Right atrium auricular region (tissue), 2 donors: ENCODE results near the gene NOTCH4. TPM values are rescaled to one million over a fixed set of nuclear protein-coding genes. Genes with fewer than 3 reads are reported as not detected.
A peak's percentile ranks its signal among the peaks of the same experiment; 100 is the strongest.

Source experiments
- DNase-seq: peaks from one replicate; pipeline ENCODE4 v3.0.0-alpha.2; 2019; ENCODE audit warnings: low spot score
- H3K27ac ChIP-seq, 2 donors: fragments of 200-600 bp; sonication (generic); 1 replicate in 1 of 2; 2 replicates in 1 of 2; pipeline ENCODE4 v1.5.1; 2016 to 2019
- H3K27me3 ChIP-seq, 2 donors: fragments of 200-600 bp; sonication (generic); one replicate each; pipeline versions ENCODE4 v1.5.1 to v1.6.0; 2017 to 2019
- H3K36me3 ChIP-seq: fragments of 200-600 bp; sonication (generic); one replicate; pipeline ENCODE4 v1.5.1; 2016
- H3K4me1 ChIP-seq, 2 donors: fragments of 200-600 bp; sonication (generic); one replicate each; pipeline versions ENCODE4 v1.5.1 to v1.6.0; 2017 to 2019
- H3K4me3 ChIP-seq, 2 donors: fragments of 200-600 bp; sonication (generic); 1 replicate in 1 of 2; 2 replicates in 1 of 2; pipeline ENCODE4 v1.5.1; 2017 to 2019; ENCODE audit warnings: mild to moderate bottlenecking in 1 of 2, moderate library complexity in 1 of 2
- H3K9me3 ChIP-seq, 2 donors: fragments of 200-600 bp; sonication (generic); one replicate each; pipeline ENCODE4 v1.5.1; 2019
- CTCF ChIP-seq, 2 donors: fragments of 200-600 bp; sonication (generic); IDR thresholded peaks; one replicate each; pipeline ENCODE4 v1.5.1; 2019; ENCODE audit warnings: antibody characterized with exemption in 2 of 2
- total RNA-seq, 2 donors: library from RNA; depleted of rRNA; stranded (reverse); fragments of >200 nt; gene quantifications; one replicate each; pipeline ENCODE4 v1.1.0, GENCODE V29; 2016

The NOTCH4 gene
- total RNA-seq, 2 donors from 2014 or later = 16.2 to 22.5 TPM

- Histone ChIP-seq H3K4me3 (peak overlapping the region; percentile 88 to 95), H3K36me3 (peaks cover 8% of the 10 kb centered on the region), H3K4me1 (peaks cover 0 to 45% of the 10 kb centered on the region in 2 donors), H3K9me3 (no peaks in the 10 kb centered on the region), H3K27ac (peak overlapping the region; percentile 92 to 94), H3K27me3 (no peaks in the 10 kb centered on the region)
- TF ChIP-seq CTCF (IDR thresholded peaks at IDR 0.05) = no peak
- DNase-seq = no peak
Measured at GRCh38 chr6:32175322-32175710, 48.6 kb downstream of the NOTCH4 start.

- no peak for TF ChIP-seq CTCF (IDR thresholded peaks at IDR 0.05)
- Histone ChIP-seq H3K4me1 (peaks cover 0 to 36% of the 10 kb centered on the region in 2 donors), H3K4me3 (no peak overlapping the region), H3K9me3 (no peaks in the 10 kb centered on the region), H3K36me3 (peaks cover 11% of the 10 kb centered on the region), H3K27me3 (no peaks in the 10 kb centered on the region), H3K27ac (no peak overlapping the region)
- no peak for DNase-seq
Measured at GRCh38 chr6:32174416-32174815, 49.5 kb downstream of the NOTCH4 start.

GRCh38 chr6:32173051-32173727 is 50.7 kb downstream of the NOTCH4 start:
- DNase-seq = no peak
- no peaks in the 10 kb centered on the region for H3K9me3 ChIP-seq
- H3K27me3 ChIP-seq = no peaks in the 10 kb centered on the region
- H3K4me1 ChIP-seq = peaks cover 0 to 27% of the 10 kb centered on the region in 2 donors
- no peak for TF ChIP-seq CTCF (IDR thresholded peaks at IDR 0.05)
- H3K27ac ChIP-seq = no peak overlapping the region
- H3K36me3 ChIP-seq = peaks cover 22% of the 10 kb centered on the region
- H3K4me3 ChIP-seq = no peak overlapping the region

- no peak for TF ChIP-seq CTCF (IDR thresholded peaks at IDR 0.05)
- DNase-seq = no peak
- Histone ChIP-seq H3K4me3 (no peak overlapping the region), H3K27me3 (no peaks in the 10 kb centered on the region), H3K9me3 (no peaks in the 10 kb centered on the region), H3K4me1 (peaks cover 0 to 15% of the 10 kb centered on the region in 2 donors), H3K27ac (no peak overlapping the region), H3K36me3 (peaks cover 39% of the 10 kb centered on the region)
Measured at GRCh38 chr6:32171234-32171633, 52.6 kb downstream of the NOTCH4 start.

- Histone ChIP-seq H3K27me3 (no peaks in the 10 kb centered on the region), H3K9me3 (no peaks in the 10 kb centered on the region), H3K36me3 (peaks cover 49% of the 10 kb centered on the region), H3K27ac (no peak overlapping the region), H3K4me1 (peaks cover 0 to 11% of the 10 kb centered on the region in 2 donors), H3K4me3 (no peak overlapping the region)
- DNase-seq = no peak
- no peak for TF ChIP-seq CTCF (IDR thresholded peaks at IDR 0.05)
Measured at GRCh38 chr6:32170294-32170693, 53.6 kb downstream of the NOTCH4 start.
